Thoracic aorta (tissue), 2 donors: ENCODE results near the gene TMEM108. TPM values are rescaled to one million over a fixed set of nuclear protein-coding genes. Genes with fewer than 3 reads are reported as not detected.

ENCODE experiments used
- ATAC-seq: fragments of 150-250 bp; one replicate; pipeline ENCODE4 v1.8.0; 2017; ENCODE audit warnings: low read depth; ENCODE audit not compliant: insufficient number of reproducible peaks, low FRiP score
- DNase-seq: peaks from one replicate; pipeline ENCODE4 v3.0.0-alpha.2; 2020; ENCODE audit warnings: low spot score
- H3K27ac ChIP-seq, 2 donors: fragments of 200-600 bp; sonication (generic); 1 replicate in 1 of 2; 2 replicates in 1 of 2; pipeline ENCODE4 v1.5.1; 2016; ENCODE audit warnings: mild to moderate bottlenecking in 2 of 2, moderate library complexity in 2 of 2
- H3K27me3 ChIP-seq: fragments of 200-600 bp; sonication (generic); replicated peaks from 2 replicates; pipeline ENCODE4 v1.6.0; 2016; ENCODE audit warnings: mild to moderate bottlenecking; ENCODE audit not compliant: insufficient read depth
- H3K36me3 ChIP-seq: fragments of 200-600 bp; sonication (generic); one replicate; pipeline ENCODE4 v1.5.1; 2016
- H3K4me1 ChIP-seq, 2 donors: fragments of 200-600 bp; sonication (generic); 1 replicate in 1 of 2; 2 replicates in 1 of 2; pipeline versions ENCODE4 v1.5.1 to v1.6.0; 2016; ENCODE audit warnings: low read depth in 2 of 2, mild to moderate bottlenecking in 1 of 2; ENCODE audit not compliant: control insufficient read depth in 1 of 2
- H3K4me3 ChIP-seq: fragments of 200-600 bp; sonication (generic); 2 replicates; pipeline ENCODE4 v1.5.1; 2016; ENCODE audit warnings: mild to moderate bottlenecking
- H3K9me3 ChIP-seq: fragments of 200-600 bp; sonication (generic); 2 replicates; pipeline ENCODE4 v1.5.1; 2016
- total RNA-seq, 2 donors: library from RNA; depleted of rRNA; stranded (reverse); fragments of >200 nt; gene quantifications; one replicate each; pipeline versions ENCODE4 v1.1.0 to v1.2.3, GENCODE V29; 2016
- TF ChIP-seq, protein P1 (sequence below): fragments of 200-600 bp; sonication (generic); IDR thresholded peaks from one replicate; pipeline ENCODE4 v1.5.1; 2019; ENCODE audit warnings: antibody characterized with exemption

TMEM108 gene
- total RNA-seq, 2 donors from 2014 or later: 0.28 to 0.41 TPM

DNA sequence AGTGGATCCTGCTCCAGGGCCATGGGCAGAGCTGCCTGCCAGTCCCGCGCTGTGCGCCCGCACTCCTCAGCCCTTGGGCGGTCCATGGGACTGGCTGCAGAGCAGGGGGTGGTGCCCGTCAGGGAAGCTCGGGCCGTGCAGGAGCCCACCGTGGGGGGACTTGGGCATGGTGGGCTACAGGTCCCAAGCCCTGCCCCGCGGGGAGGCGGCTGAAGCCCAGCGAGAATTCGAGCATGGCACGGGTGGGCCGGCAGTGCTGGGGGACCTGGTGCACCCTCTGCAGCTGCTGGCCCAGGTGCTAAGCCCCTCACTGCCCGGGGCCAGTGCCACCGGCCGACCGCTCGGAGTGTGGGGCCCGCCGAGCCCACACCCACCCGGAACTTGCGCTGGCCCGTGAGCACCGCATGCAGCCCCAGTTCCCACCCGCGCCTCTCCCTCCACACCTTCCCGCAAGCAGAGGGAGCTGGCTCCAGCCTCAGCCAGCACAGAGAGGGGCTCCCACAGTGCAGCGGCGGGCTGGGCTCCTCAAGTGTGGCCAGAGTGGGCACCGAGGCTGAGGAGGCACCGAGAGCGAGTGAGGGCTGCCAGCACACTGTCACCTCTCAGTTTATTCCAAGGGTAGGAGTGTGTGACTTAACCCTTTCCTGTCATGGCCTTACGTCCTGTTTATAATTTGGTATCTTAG, 129.3 kb downstream of the TMEM108 start:
- no peaks in the 10 kb centered on the region for H3K9me3 ChIP-seq
- TF ChIP-seq, protein P1, sequence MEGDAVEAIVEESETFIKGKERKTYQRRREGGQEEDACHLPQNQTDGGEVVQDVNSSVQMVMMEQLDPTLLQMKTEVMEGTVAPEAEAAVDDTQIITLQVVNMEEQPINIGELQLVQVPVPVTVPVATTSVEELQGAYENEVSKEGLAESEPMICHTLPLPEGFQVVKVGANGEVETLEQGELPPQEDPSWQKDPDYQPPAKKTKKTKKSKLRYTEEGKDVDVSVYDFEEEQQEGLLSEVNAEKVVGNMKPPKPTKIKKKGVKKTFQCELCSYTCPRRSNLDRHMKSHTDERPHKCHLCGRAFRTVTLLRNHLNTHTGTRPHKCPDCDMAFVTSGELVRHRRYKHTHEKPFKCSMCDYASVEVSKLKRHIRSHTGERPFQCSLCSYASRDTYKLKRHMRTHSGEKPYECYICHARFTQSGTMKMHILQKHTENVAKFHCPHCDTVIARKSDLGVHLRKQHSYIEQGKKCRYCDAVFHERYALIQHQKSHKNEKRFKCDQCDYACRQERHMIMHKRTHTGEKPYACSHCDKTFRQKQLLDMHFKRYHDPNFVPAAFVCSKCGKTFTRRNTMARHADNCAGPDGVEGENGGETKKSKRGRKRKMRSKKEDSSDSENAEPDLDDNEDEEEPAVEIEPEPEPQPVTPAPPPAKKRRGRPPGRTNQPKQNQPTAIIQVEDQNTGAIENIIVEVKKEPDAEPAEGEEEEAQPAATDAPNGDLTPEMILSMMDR: no peak
- no peak overlapping the region for H3K27ac ChIP-seq
- H3K4me3 ChIP-seq: no peak overlapping the region
- DNase-seq (no peak), ATAC-seq (no peak)
- H3K27me3 ChIP-seq: no peaks in the 10 kb centered on the region
- H3K4me1 ChIP-seq: peaks cover 0 to 3% of the 10 kb centered on the region in 2 donors
- H3K36me3 ChIP-seq: no peaks in the 10 kb centered on the region

GRCh38 chr3:133168025-133168401, 129.8 kb downstream of the TMEM108 start:
- no peaks in the 10 kb centered on the region for H3K27me3 ChIP-seq
- DNase-seq (no peak), ATAC-seq (no peak)
- no peak overlapping the region for H3K27ac ChIP-seq
- H3K9me3 ChIP-seq: no peaks in the 10 kb centered on the region
- H3K36me3 ChIP-seq: no peaks in the 10 kb centered on the region
- TF ChIP-seq, protein P1: no peak
- no peaks in the 10 kb centered on the region for H3K4me1 ChIP-seq
- H3K4me3 ChIP-seq: no peak overlapping the region

GRCh38 chr3:133169331-133170068, 131.3 kb downstream of the TMEM108 start:
- no peak for ATAC-seq

GRCh38 chr3:133171831-133172230, 133.6 kb downstream of the TMEM108 start:
- DNase-seq (no peak), ATAC-seq (no peak)
- TF ChIP-seq, protein P1: no peak

More at GRCh38 chr3:133169331-133170068, 131.3 kb downstream of the TMEM108 start:
- DNase-seq: no peak
- no peaks in the 10 kb centered on the region for H3K36me3 ChIP-seq
- no peak overlapping the region for H3K27ac ChIP-seq
- H3K27me3 ChIP-seq: no peaks in the 10 kb centered on the region
- H3K9me3 ChIP-seq: no peaks in the 10 kb centered on the region
- TF ChIP-seq, protein P1: no peak
- no peaks in the 10 kb centered on the region for H3K4me1 ChIP-seq
- no peak overlapping the region for H3K4me3 ChIP-seq

GRCh38 chr3:133181392-133182150, 143.4 kb downstream of the TMEM108 start:
- ATAC-seq (no peak), DNase-seq (no peak)
- Histone ChIP-seq H3K36me3 (no peaks in the 10 kb centered on the region), H3K9me3 (no peaks in the 10 kb centered on the region), H3K4me1 (no peaks in the 10 kb centered on the region), H3K4me3 (no peak overlapping the region), H3K27ac (no peak overlapping the region), H3K27me3 (no peaks in the 10 kb centered on the region)
- TF ChIP-seq, protein P1: no peak

More at GRCh38 chr3:133171831-133172230, 133.6 kb downstream of the TMEM108 start:
- H3K9me3 ChIP-seq: no peaks in the 10 kb centered on the region
- H3K36me3 ChIP-seq: no peaks in the 10 kb centered on the region
- no peak overlapping the region for H3K4me3 ChIP-seq
- no peak overlapping the region for H3K27ac ChIP-seq
- H3K27me3 ChIP-seq: no peaks in the 10 kb centered on the region
- no peaks in the 10 kb centered on the region for H3K4me1 ChIP-seq
